PC-3 (cell line): Measurements from ENCODE around the gene TMEM94. TPM values are rescaled to one million over a fixed set of nuclear protein-coding genes. Genes with fewer than 3 reads are reported as not detected.
A peak's percentile ranks its signal among the peaks of the same experiment; 100 is the strongest.

Experiments
- ATAC-seq: fragments of 200-7000 bp; cut with Tn5 transposase; 2 replicates; pipeline ENCODE4 v1.9.1; 2020; ENCODE audit warnings: mild to moderate bottlenecking, moderate library complexity
- BruUV-seq: library from RNA; stranded (reverse); fragments of 400-500 nt; replicated peaks from 2 replicates; lab custom pipeline; 2021; lab: Mats Ljungman, UMichigan
- CTCF ChIA-PET: fragments of 300-600 bp; sonication (Branson Sonifier 250); formaldehyde crosslinking; loops from one replicate; lab custom pipeline; 2022; ENCODE audit warnings: antibody characterized with exemption; lab: Charles Lee
- POLR2A ChIA-PET: fragments of 300-600 bp; sonication (Branson Sonifier 250); formaldehyde crosslinking; loops from one replicate; lab custom pipeline; 2022; ENCODE audit warnings: antibody characterized with exemption; ENCODE audit not compliant: unreplicated experiment; lab: Charles Lee
- DNase-seq: peaks from one replicate; pipeline ENCODE4 v3.0.0-alpha.2; 2015
- H2AFZ ChIP-seq: fragments of 300-600 bp; sonication (generic); 2 replicates; pipeline ENCODE4 v1.6.0; 2016; ENCODE audit warnings: antibody characterized with exemption, low read length
- H3F3A ChIP-seq: fragments of 300-600 bp; sonication (generic); one replicate; pipeline ENCODE4 v1.6.0; 2017; ENCODE audit warnings: antibody characterized with exemption, low read length, control low read depth, mild to moderate bottlenecking; ENCODE audit not compliant: unreplicated experiment
- H3K27ac ChIP-seq: fragments of 300-600 bp; sonication (generic); 2 replicates; pipeline ENCODE4 v1.5.1; 2016; ENCODE audit warnings: mild to moderate bottlenecking, low read length
- H3K27me3 ChIP-seq: fragments of 300-600 bp; sonication (generic); 2 replicates; pipeline ENCODE4 v1.6.1; 2016; ENCODE audit warnings: low read length, mixed read lengths
- H3K36me3 ChIP-seq: fragments of 300-600 bp; sonication (generic); 2 replicates; pipeline ENCODE4 v1.6.1; 2016; ENCODE audit warnings: low read depth, mixed run types, low read length, mixed read lengths
- H3K4me1 ChIP-seq: fragments of 300-600 bp; sonication (generic); 2 replicates; pipeline ENCODE4 v1.5.1; 2016; ENCODE audit warnings: low read length; ENCODE audit not compliant: insufficient read depth
- H3K4me2 ChIP-seq: fragments of 300-600 bp; sonication (generic); 2 replicates; pipeline ENCODE4 v1.6.0; 2016; ENCODE audit warnings: low read length
- H3K4me3 ChIP-seq: fragments of 300-600 bp; sonication (generic); 2 replicates; pipeline ENCODE4 v1.5.1; 2016; ENCODE audit warnings: mild to moderate bottlenecking, low read length, mixed read lengths
- H3K79me2 ChIP-seq: fragments of 300-600 bp; sonication (generic); 2 replicates; pipeline ENCODE4 v1.6.1; 2017; ENCODE audit warnings: low read length, mixed read lengths
- H3K9ac ChIP-seq: fragments of 300-600 bp; sonication (generic); 2 replicates; pipeline ENCODE4 v1.6.0; 2016; ENCODE audit warnings: mild to moderate bottlenecking, low read length
- H3K9me2 ChIP-seq: fragments of 300-600 bp; sonication (generic); replicated peaks from 2 replicates; pipeline ENCODE4 v1.6.1; 2016; ENCODE audit warnings: mixed run types, low read length, mixed read lengths
- H3K9me3 ChIP-seq: fragments of 300-600 bp; sonication (generic); 2 replicates; pipeline ENCODE4 v1.6.1; 2016; ENCODE audit warnings: low read length, mixed read lengths
- H4K20me1 ChIP-seq: fragments of 300-600 bp; sonication (generic); 2 replicates; pipeline ENCODE4 v1.6.1; 2016; ENCODE audit warnings: low read length, mixed read lengths
- CTCF ChIP-seq: fragments of 300-600 bp; sonication (generic); conservative IDR thresholded peaks from 2 replicates; pipeline ENCODE4 v1.5.1; 2017; ENCODE audit warnings: antibody characterized with exemption, low read depth, mild to moderate bottlenecking, low read length
- EZH2 ChIP-seq: fragments of 300-600 bp; sonication (generic); IDR thresholded peaks from one replicate; pipeline ENCODE4 v1.6.1; 2017; ENCODE audit warnings: antibody characterized with exemption, mild to moderate bottlenecking, low read length; ENCODE audit not compliant: unreplicated experiment
- EZH2phosphoT487 ChIP-seq: fragments of 300-600 bp; sonication (generic); IDR thresholded peaks from 2 replicates; pipeline ENCODE4 v1.6.1; 2018; ENCODE audit warnings: mild to moderate bottlenecking, antibody characterized with exemption, low read length, borderline replicate concordance
- intact Hi-C: fragments of 100-400 bp; cut with micrococcal nuclease; formaldehyde crosslinking; loops from 2 replicates; pipeline ENCODE4 v1.9.0; 2023
- total RNA-seq: library from RNA; depleted of rRNA; stranded (reverse); fragments of >200 nt; gene quantifications from 2 replicates; pipeline ENCODE4 v1.2.3, GENCODE V29; 2014

Gene TMEM94
- total RNA-seq, 1 experiment from 2014 or later: 45.6 TPM

DNA sequence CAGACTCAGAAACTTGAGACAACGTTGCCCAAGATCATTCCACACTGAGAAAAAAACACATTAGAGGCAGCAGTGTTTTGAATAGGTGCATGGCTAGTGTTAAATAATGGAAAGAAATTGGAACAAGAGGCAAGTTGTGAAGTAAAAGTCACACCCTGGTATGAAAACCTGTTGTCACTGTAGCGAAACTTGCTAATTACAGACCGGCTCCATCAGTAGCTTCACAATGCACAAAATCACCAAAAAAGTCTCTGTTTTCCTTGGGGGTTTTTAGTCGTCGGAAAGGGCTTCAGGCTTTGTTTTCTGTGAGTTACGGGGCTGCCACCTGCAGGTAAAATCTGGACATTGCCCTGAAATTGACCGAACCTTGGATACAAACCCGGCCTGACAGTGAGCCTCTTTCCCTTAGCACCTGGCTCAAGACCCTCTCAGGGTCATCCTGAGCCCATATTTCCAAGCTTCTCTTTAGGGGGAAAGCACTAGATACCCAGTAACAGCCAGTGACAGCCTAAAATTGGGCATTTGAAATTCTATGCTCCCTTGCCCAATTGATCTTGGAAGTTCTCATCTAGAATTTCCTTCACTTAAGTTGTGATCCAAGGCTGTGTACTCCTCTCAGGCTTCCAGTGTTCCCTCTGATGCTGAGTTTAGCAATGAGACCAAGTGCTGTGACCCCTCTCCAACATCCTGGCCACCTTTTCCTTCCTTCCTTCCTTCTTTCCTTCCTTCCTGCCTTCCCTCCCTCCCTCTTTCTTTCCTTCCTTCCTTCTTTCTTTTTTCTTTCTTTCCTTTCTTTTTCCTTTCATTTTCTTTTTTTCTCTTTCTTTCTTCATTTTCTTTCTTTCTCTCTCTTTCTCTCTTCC is 43.7 kb upstream of the TMEM94 start:
- Histone ChIP-seq H3K36me3 (no peaks in the 10 kb centered on the region), H3K9me2 (no peaks in the 10 kb centered on the region), H3K79me2 (no peaks in the 10 kb centered on the region), H3K4me3 (peak overlapping the region; percentile 42), H3K27ac (no peak overlapping the region), H3K4me1 (0 out of 2 replicates have a peak, but pooled peaks cover 3% of the 10 kb centered on the region), H3K4me2 (peak overlapping the region; percentile 70), H3K27me3 (no peaks in the 10 kb centered on the region), H2AFZ (peak overlapping the region; percentile 58), H3F3A (no peaks in the 10 kb centered on the region), H4K20me1 (no peaks in the 10 kb centered on the region), H3K9ac (no peak overlapping the region), H3K9me3 (no peaks in the 10 kb centered on the region)
- BruUV-seq: no TSS peak
- ChIA-PET POLR2A (no interaction called here), CTCF (interaction anchor here (0.6 to 1.5 kb wide), 7 partner anchors 66 to 450 kb away, joined by 3 to 12 read pairs (median 3); partner anchors contain the start of genes MIF4GD and SLC25A19)
- TF ChIP-seq EZH2: no peak
- no peak for TF ChIP-seq EZH2phosphoT487
- peak; percentile 91 for TF ChIP-seq CTCF
- ATAC-seq: peak; percentile 84
- intact Hi-C loops: loop anchor here (2.0 to 10.0 kb wide), 3 partner anchors 142 to 298 kb away; partner anchors contain the start of genes MIF4GD and NUP85
- peak; percentile 88 for DNase-seq

GRCh38 chr17:75414488-75414887 is 41.9 kb upstream of the TMEM94 start:
- intact Hi-C loops: loop anchor here (10.0 kb wide), 2 partner anchors 210 to 300 kb away; partner anchors contain the start of gene NUP85
- Histone ChIP-seq H3K27ac (no peak overlapping the region), H3K9me2 (no peaks in the 10 kb centered on the region), H4K20me1 (no peaks in the 10 kb centered on the region), H3K4me1 (0 out of 2 replicates have a peak, but pooled peaks cover 3% of the 10 kb centered on the region), H3K27me3 (no peaks in the 10 kb centered on the region), H3K4me3 (no peak overlapping the region), H3F3A (no peaks in the 10 kb centered on the region), H3K36me3 (no peaks in the 10 kb centered on the region), H2AFZ (no peak overlapping the region), H3K9ac (no peak overlapping the region), H3K4me2 (no peak overlapping the region), H3K9me3 (no peaks in the 10 kb centered on the region), H3K79me2 (no peaks in the 10 kb centered on the region)
- ATAC-seq: no peak
- ChIA-PET CTCF (no interaction called here), POLR2A (no interaction called here)
- TF ChIP-seq CTCF: no peak
- no TSS peak for BruUV-seq
- no peak for DNase-seq

- Histone ChIP-seq H3F3A (no peaks in the 10 kb centered on the region), H3K9me3 (no peaks in the 10 kb centered on the region), H3K9me2 (no peaks in the 10 kb centered on the region), H3K9ac (no peak overlapping the region), H4K20me1 (no peaks in the 10 kb centered on the region), H3K36me3 (no peaks in the 10 kb centered on the region), H3K79me2 (no peaks in the 10 kb centered on the region), H3K4me3 (no peak overlapping the region), H3K4me1 (0 out of 2 replicates have a peak, but pooled peaks cover 3% of the 10 kb centered on the region), H3K27ac (no peak overlapping the region), H3K4me2 (no peak overlapping the region), H3K27me3 (no peaks in the 10 kb centered on the region), H2AFZ (no peak overlapping the region)
- ChIA-PET CTCF (interaction anchor here (0.6 to 0.7 kb wide), 3 partner anchors 9 to 50 kb away, joined by 3 to 9 read pairs (median 6); no protein-coding TSS in a partner anchor), POLR2A (no interaction called here)
- no peak for DNase-seq
- intact Hi-C loops: loop anchor here (10.0 kb wide), 2 partner anchors 211 to 301 kb away; partner anchors contain the start of gene NUP85
- TF ChIP-seq CTCF (no peak), EZH2phosphoT487 (no peak), EZH2 (no peak)
- ATAC-seq: no peak
- no TSS peak for BruUV-seq
Observed at GRCh38 chr17:75416006-75416405, 40.4 kb upstream of the TMEM94 start.
